RWPE2 (cell line): ENCODE results near the gene MTCH2.
"Not testable (repeated sequence)": the region's sequence is repeated elsewhere in the genome, so short reads cannot be mapped to it uniquely, and the experiment has no call there.

Experiments used
- ATAC-seq: fragments of 200-7000 bp; cut with Tn5 transposase; 3 replicates; pipeline ENCODE4 v1.9.1; 2021; ENCODE audit warnings: low read depth
- DNase-seq: peaks from one replicate; pipeline ENCODE4 v3.0.0-alpha.2; 2020; ENCODE audit warnings: low spot score
- H3K27ac ChIP-seq: fragments of 450-650 bp; 2 replicates; pipeline ENCODE4 v1.5.1; 2017; ENCODE audit warnings: mild to moderate bottlenecking; ENCODE audit not compliant: poor library complexity, severe bottlenecking
- H3K27me3 ChIP-seq: fragments of 250-450 bp; sonication (Bioruptor Pico); 2 replicates; pipeline ENCODE4 v1.5.1; 2021; ENCODE audit warnings: mild to moderate bottlenecking, moderate library complexity; ENCODE audit not compliant: insufficient read depth, poor library complexity, severe bottlenecking
- H3K36me3 ChIP-seq: fragments of 250-450 bp; sonication (Bioruptor Pico); 2 replicates; pipeline ENCODE4 v1.5.1; 2020; ENCODE audit warnings: low read depth, mild to moderate bottlenecking, moderate library complexity
- H3K4me1 ChIP-seq: fragments of 250-450 bp; sonication (Bioruptor Pico); 2 replicates; pipeline ENCODE4 v1.5.1; 2021; ENCODE audit warnings: mild to moderate bottlenecking, moderate library complexity; ENCODE audit not compliant: insufficient read depth, poor library complexity, severe bottlenecking
- H3K4me3 ChIP-seq: fragments of 250-450 bp; sonication (Bioruptor Pico); 2 replicates; pipeline ENCODE4 v1.5.1; 2021; ENCODE audit warnings: mild to moderate bottlenecking, moderate library complexity; ENCODE audit not compliant: severe bottlenecking
- H3K9me3 ChIP-seq: fragments of 250-450 bp; sonication (Bioruptor Pico); 2 replicates; pipeline ENCODE4 v1.5.1; 2021; ENCODE audit warnings: mild to moderate bottlenecking, moderate library complexity; ENCODE audit not compliant: severe bottlenecking
- TF ChIP-seq, protein P1 (sequence below): fragments of 450-650 bp; IDR thresholded peaks from one replicate; pipeline ENCODE4 v1.5.1; 2017; ENCODE audit warnings: mild to moderate bottlenecking, moderate library complexity; ENCODE audit not compliant: poor library complexity, severe bottlenecking

MTCH2 gene

DNA sequence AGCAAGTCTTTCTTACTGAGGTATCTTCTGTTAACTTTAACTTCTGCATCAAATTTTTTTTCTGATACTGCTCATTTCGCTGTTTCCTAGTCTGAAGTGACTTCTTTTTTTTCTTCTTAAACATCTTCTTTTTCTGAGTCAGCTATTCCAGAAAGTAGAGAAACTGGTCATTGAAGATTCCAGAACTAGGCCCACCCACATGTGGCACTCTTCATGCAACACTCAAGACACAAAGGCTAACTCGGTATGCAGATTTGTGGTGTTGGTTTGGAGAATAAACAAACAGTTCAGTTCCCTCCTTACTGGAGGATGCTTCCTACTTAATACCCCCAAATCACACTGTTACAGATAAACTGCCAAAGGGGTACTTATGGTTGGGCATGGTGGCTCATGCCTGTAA is 25.2 kb upstream of the MTCH2 start:
- ATAC-seq (no peak), DNase-seq (no peak)
- H3K4me1 ChIP-seq, result peaks cover 4% of the 10 kb centered on the region
- H3K27me3 ChIP-seq, result no peaks in the 10 kb centered on the region
- H3K27ac ChIP-seq, result no peak overlapping the region
- no peaks in the 10 kb centered on the region for H3K36me3 ChIP-seq
- H3K9me3 ChIP-seq, result no peaks in the 10 kb centered on the region
- TF ChIP-seq, protein P1, sequence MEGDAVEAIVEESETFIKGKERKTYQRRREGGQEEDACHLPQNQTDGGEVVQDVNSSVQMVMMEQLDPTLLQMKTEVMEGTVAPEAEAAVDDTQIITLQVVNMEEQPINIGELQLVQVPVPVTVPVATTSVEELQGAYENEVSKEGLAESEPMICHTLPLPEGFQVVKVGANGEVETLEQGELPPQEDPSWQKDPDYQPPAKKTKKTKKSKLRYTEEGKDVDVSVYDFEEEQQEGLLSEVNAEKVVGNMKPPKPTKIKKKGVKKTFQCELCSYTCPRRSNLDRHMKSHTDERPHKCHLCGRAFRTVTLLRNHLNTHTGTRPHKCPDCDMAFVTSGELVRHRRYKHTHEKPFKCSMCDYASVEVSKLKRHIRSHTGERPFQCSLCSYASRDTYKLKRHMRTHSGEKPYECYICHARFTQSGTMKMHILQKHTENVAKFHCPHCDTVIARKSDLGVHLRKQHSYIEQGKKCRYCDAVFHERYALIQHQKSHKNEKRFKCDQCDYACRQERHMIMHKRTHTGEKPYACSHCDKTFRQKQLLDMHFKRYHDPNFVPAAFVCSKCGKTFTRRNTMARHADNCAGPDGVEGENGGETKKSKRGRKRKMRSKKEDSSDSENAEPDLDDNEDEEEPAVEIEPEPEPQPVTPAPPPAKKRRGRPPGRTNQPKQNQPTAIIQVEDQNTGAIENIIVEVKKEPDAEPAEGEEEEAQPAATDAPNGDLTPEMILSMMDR, result no peak
- no peak overlapping the region for H3K4me3 ChIP-seq

DNA sequence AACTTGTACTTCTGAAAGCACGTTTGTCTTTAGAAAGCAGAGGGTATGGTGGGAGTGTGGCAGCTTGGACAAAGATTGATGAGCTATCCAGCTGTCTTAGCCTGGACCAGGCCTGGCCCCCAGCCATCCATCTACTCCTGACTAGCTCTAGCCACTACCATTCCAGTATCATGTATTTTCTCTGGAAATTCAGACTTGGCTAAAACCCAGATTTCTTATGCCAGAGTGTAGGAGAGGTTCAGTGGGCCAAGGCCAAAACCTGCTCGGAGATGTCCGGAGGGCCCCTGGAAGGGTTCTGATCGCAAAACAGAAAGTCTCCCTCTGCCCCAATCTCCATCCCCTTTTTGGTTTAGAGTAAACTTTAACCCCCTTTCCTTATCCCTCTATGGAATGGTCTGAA is 24.8 kb upstream of the MTCH2 start:
- Histone ChIP-seq H3K4me1 (peaks cover 4% of the 10 kb centered on the region), H3K4me3 (no peak overlapping the region), H3K9me3 (no peaks in the 10 kb centered on the region), H3K36me3 (no peaks in the 10 kb centered on the region), H3K27me3 (no peaks in the 10 kb centered on the region), H3K27ac (no peak overlapping the region)
- TF ChIP-seq, protein P1, result no peak
- ATAC-seq, result no peak
- DNase-seq, result no peak

GRCh38 chr11:47664936-47665335 is 22.6 kb upstream of the MTCH2 start:
- H3K4me1 ChIP-seq, H3K36me3 ChIP-seq, H3K27me3 ChIP-seq, DNase-seq, H3K27ac ChIP-seq, H3K4me3 ChIP-seq, H3K9me3 ChIP-seq: not testable (repeated sequence)
- ATAC-seq, result peak; percentile 49; the same call in 2 of the 3 replicates

GRCh38 chr11:47661245-47661644 is 18.9 kb upstream of the MTCH2 start:
- Histone ChIP-seq H3K9me3 (no peaks in the 10 kb centered on the region), H3K36me3 (no peaks in the 10 kb centered on the region), H3K4me1 (peaks cover 4% of the 10 kb centered on the region), H3K4me3 (no peak overlapping the region), H3K27ac (no peak overlapping the region), H3K27me3 (no peaks in the 10 kb centered on the region)
- TF ChIP-seq, protein P1, result no peak
- DNase-seq (no peak), ATAC-seq (no peak)

GRCh38 chr11:47659276-47659675 is 16.9 kb upstream of the MTCH2 start:
- TF ChIP-seq, protein P1, result no peak
- Histone ChIP-seq H3K27ac (no peak overlapping the region), H3K4me1 (no peaks in the 10 kb centered on the region), H3K4me3 (no peak overlapping the region), H3K27me3 (no peaks in the 10 kb centered on the region), H3K9me3 (no peaks in the 10 kb centered on the region), H3K36me3 (no peaks in the 10 kb centered on the region)
- DNase-seq, result no peak
- ATAC-seq, result no peak
